ENCODE data around the gene MICU2.

GRCh38 chr13:21541271-21541670, 62.7 kb downstream of the MICU2 start:
- TF ChIP-seq NFE2L1 (CRISPR knock-in tag; IDR thresholded peaks at IDR 0.05; ENCODE audit: borderline replicate concordance) (no peak), POLR2AphosphoS5 (IDR thresholded peaks at IDR 0.05; ENCODE audit: low read depth, low read length) (no peak), EHMT2 (IDR thresholded peaks at IDR 0.05; ENCODE audit: borderline replicate concordance, low read depth, low read length) (no peak), ZNF432 (CRISPR knock-in tag; IDR thresholded peaks at IDR 0.05; ENCODE audit: borderline replicate concordance) (no peak), ZNF44 (CRISPR knock-in tag; IDR thresholded peaks at IDR 0.05) (no peak), REPIN1 (CRISPR knock-in tag; IDR thresholded peaks at IDR 0.05; ENCODE audit: borderline replicate concordance, low read depth) (no peak), RAD21 (CRISPR knock-in tag; IDR thresholded peaks at IDR 0.05) (no peak), CEBPZ (IDR thresholded peaks at IDR 0.05; ENCODE audit: low read length) (no peak), PAX8 (CRISPR knock-in tag; IDR thresholded peaks at IDR 0.05; ENCODE audit: borderline replicate concordance) (no peak), EP300 (IDR thresholded peaks at IDR 0.05; ENCODE audit: low read depth in 2 of 2, low read length in 2 of 2) (no peak), EP300 (CRISPR knock-in tag; IDR thresholded peaks at IDR 0.05; ENCODE audit: borderline replicate concordance) (no peak), POLR2A (IDR thresholded peaks at IDR 0.05; ENCODE audit: insufficient read depth in 1 of 2, low read depth in 2 of 2, low read length in 2 of 2) (no peak)
- TF ChIP-seq, protein P1, sequence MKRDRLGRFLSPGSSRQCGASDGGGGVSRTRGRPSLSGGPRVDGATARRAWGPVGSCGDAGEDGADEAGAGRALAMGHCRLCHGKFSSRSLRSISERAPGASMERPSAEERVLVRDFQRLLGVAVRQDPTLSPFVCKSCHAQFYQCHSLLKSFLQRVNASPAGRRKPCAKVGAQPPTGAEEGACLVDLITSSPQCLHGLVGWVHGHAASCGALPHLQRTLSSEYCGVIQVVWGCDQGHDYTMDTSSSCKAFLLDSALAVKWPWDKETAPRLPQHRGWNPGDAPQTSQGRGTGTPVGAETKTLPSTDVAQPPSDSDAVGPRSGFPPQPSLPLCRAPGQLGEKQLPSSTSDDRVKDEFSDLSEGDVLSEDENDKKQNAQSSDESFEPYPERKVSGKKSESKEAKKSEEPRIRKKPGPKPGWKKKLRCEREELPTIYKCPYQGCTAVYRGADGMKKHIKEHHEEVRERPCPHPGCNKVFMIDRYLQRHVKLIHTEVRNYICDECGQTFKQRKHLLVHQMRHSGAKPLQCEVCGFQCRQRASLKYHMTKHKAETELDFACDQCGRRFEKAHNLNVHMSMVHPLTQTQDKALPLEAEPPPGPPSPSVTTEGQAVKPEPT (CRISPR knock-in tag; IDR thresholded peaks at IDR 0.05; ENCODE audit: low read depth), result no peak
- TF ChIP-seq, protein P2, sequence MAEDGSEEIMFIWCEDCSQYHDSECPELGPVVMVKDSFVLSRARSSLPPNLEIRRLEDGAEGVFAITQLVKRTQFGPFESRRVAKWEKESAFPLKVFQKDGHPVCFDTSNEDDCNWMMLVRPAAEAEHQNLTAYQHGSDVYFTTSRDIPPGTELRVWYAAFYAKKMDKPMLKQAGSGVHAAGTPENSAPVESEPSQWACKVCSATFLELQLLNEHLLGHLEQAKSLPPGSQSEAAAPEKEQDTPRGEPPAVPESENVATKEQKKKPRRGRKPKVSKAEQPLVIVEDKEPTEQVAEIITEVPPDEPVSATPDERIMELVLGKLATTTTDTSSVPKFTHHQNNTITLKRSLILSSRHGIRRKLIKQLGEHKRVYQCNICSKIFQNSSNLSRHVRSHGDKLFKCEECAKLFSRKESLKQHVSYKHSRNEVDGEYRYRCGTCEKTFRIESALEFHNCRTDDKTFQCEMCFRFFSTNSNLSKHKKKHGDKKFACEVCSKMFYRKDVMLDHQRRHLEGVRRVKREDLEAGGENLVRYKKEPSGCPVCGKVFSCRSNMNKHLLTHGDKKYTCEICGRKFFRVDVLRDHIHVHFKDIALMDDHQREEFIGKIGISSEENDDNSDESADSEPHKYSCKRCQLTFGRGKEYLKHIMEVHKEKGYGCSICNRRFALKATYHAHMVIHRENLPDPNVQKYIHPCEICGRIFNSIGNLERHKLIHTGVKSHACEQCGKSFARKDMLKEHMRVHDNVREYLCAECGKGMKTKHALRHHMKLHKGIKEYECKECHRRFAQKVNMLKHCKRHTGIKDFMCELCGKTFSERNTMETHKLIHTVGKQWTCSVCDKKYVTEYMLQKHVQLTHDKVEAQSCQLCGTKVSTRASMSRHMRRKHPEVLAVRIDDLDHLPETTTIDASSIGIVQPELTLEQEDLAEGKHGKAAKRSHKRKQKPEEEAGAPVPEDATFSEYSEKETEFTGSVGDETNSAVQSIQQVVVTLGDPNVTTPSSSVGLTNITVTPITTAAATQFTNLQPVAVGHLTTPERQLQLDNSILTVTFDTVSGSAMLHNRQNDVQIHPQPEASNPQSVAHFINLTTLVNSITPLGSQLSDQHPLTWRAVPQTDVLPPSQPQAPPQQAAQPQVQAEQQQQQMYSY (CRISPR knock-in tag; IDR thresholded peaks at IDR 0.05), result no peak

All from HepG2 (cell line).